Activated CD4-positive, alpha-beta T cell treated with anti-CD3 and anti-CD28 coated beads for 36 hours (primary cell): ENCODE measurements around the gene AAGAB. TPM values are rescaled to one million over a fixed set of nuclear protein-coding genes. Genes with fewer than 3 reads are reported as not detected.
"Not testable (repeated sequence)": the region's sequence is repeated elsewhere in the genome, so short reads cannot be mapped to it uniquely, and the experiment has no call there.

Experiments
- ATAC-seq: fragments of 200-7000 bp; cut with Tn5 transposase; one replicate; pipeline ENCODE4 v1.10.0; 2021; ENCODE audit warnings: mild to moderate bottlenecking, moderate library complexity
- CTCF ChIA-PET: fragments of 350-600 bp; sonication (Branson Sonifier 250); formaldehyde crosslinking; loops from one replicate; lab custom pipeline; 2021; ENCODE audit warnings: antibody characterized with exemption; lab: Charles Lee
- POLR2A ChIA-PET: fragments of 350-600 bp; sonication (Branson Sonifier 250); formaldehyde crosslinking; loops from one replicate; lab custom pipeline; 2021; ENCODE audit warnings: antibody characterized with exemption, inconsistent platforms; lab: Charles Lee
- DNase-seq: peaks from one replicate; pipeline ENCODE4 v3.0.0-alpha.2; 2020
- H3K27ac Mint-ChIP-seq: one replicate; pipeline ENCODE4 v1.8.0; 2021; ENCODE audit warnings: mixed read lengths
- H3K27me3 Mint-ChIP-seq: one replicate; pipeline ENCODE4 v1.8.0; 2021; ENCODE audit warnings: mixed read lengths
- H3K36me3 Mint-ChIP-seq: one replicate; pipeline ENCODE4 v1.8.0; 2021; ENCODE audit warnings: low read depth, mixed read lengths
- H3K4me1 Mint-ChIP-seq: one replicate; pipeline ENCODE4 v1.8.0; 2021; ENCODE audit warnings: mixed read lengths
- H3K4me3 Mint-ChIP-seq: one replicate; pipeline ENCODE4 v1.8.0; 2021; ENCODE audit warnings: mild to moderate bottlenecking, moderate library complexity, mixed read lengths
- H3K9me3 Mint-ChIP-seq: one replicate; pipeline ENCODE4 v1.8.0; 2021; ENCODE audit warnings: low read depth, mixed read lengths
- intact Hi-C, 2 experiments: fragments of 100-400 bp; cut with DNase I in 1 of 2; cut with micrococcal nuclease in 1 of 2; formaldehyde crosslinking; loops; one replicate each; pipeline versions ENCODE4 v1.14.2 to v1.15.1; 2022 to 2024; cut with DNase I, micrococcal nuclease
- total RNA-seq, 2 experiments: library from RNA; stranded (reverse); gene quantifications; one replicate each; pipeline ENCODE4 v1.2.3, GENCODE V29; 2021

Gene AAGAB
- total RNA-seq, result 10 to 100 TPM; 43.9 to 48.6 TPM

GRCh38 chr15:67254238-67255175 lies at the start of gene AAGAB, which contains the start of gene IQCH:
AAGAB (minus strand) TSS chr15:67254661; CDS start chr15:67254631, 30 bp downstream.
IQCH (plus strand) TSS chr15:67254786; CDS start chr15:67254897, 111 bp downstream.
- ChIA-PET CTCF (interaction anchor here (0.5 to 3.2 kb wide), 5 partner anchors 15 to 308 kb away, joined by 3 to 15 read pairs (median 3); no protein-coding TSS in a partner anchor), POLR2A (interaction anchor here (0.5 to 1.1 kb wide), 2 partner anchors 169 to 977 kb away, joined by 4 to 10 read pairs; no protein-coding TSS in a partner anchor)
- Mint-ChIP-seq H3K9me3 (peaks cover 1% of the 10 kb centered on the region), H3K36me3 (peaks cover 11% of the 10 kb centered on the region), H3K4me3 (peak within 1 kb of the TSS; percentile 100), H3K27ac (peak within 1 kb of the TSS; percentile 99), H3K4me1 (peaks cover 37% of the 10 kb centered on the region), H3K27me3 (no peaks in the 10 kb centered on the region)
- intact Hi-C loops, result loop anchor here (1.0 to 10.0 kb wide), 6 partner anchors 13 to 798 kb away; partner anchors contain the start of genes C15orf61 (in 1 of the 2), PIAS1 (in 1 of the 2) and SMAD6 (in 1 of the 2)
- ATAC-seq (peak; percentile 93), DNase-seq (peak; percentile 98)

GRCh38 chr15:67303490-67304363 lies 49.3 kb upstream of the AAGAB start:
- Mint-ChIP-seq H3K4me1 (peaks cover 16% of the 10 kb centered on the region), H3K27me3 (peaks cover 3% of the 10 kb centered on the region), H3K36me3 (no peaks in the 10 kb centered on the region), H3K27ac (no peak overlapping the region), H3K4me3 (no peak overlapping the region), H3K9me3 (no peaks in the 10 kb centered on the region)
- ChIA-PET POLR2A (interaction anchor here (0.6 kb wide), 1 partner anchor 353 kb away, joined by 3 read pairs; no protein-coding TSS in a partner anchor), CTCF (interaction anchor here (0.7 to 3.5 kb wide), 13 partner anchors 8 to 361 kb away, joined by 3 to 45 read pairs (median 4); no protein-coding TSS in a partner anchor)
- peak; percentile 22 for DNase-seq
- intact Hi-C loops, result loop anchor here (1.0 to 10.0 kb wide), 5 partner anchors 63 to 531 kb away; no protein-coding TSS in a partner anchor
- ATAC-seq, result no peak

GRCh38 chr15:67300266-67301025 lies 46.0 kb upstream of the AAGAB start:
- peak; percentile 92 for ATAC-seq
- ChIA-PET CTCF (interaction anchor here (0.6 to 1.7 kb wide), 7 partner anchors 10 to 754 kb away, joined by 3 to 7 read pairs (median 3); partner anchors contain the start of gene PIAS1), POLR2A (interaction anchor here (0.7 kb wide), 1 partner anchor 96 kb away, joined by 4 read pairs; no protein-coding TSS in a partner anchor)
- intact Hi-C loops, result loop anchor here (2.0 to 10.0 kb wide), 4 partner anchors 56 to 534 kb away; no protein-coding TSS in a partner anchor
- no peaks in the 10 kb centered on the region for H3K9me3 Mint-ChIP-seq
- H3K36me3 Mint-ChIP-seq, result no peaks in the 10 kb centered on the region
- DNase-seq, result no peak
- no peaks in the 10 kb centered on the region for H3K4me1 Mint-ChIP-seq
- no peak overlapping the region for H3K4me3 Mint-ChIP-seq
- H3K27me3 Mint-ChIP-seq, result peaks cover 5% of the 10 kb centered on the region
- no peak overlapping the region for H3K27ac Mint-ChIP-seq

GRCh38 chr15:67296684-67297083 lies 42.2 kb upstream of the AAGAB start:
- H3K27me3 Mint-ChIP-seq, result peaks cover 2% of the 10 kb centered on the region
- intact Hi-C loops, result no loop called here
- POLR2A ChIA-PET, result no interaction called here
- H3K36me3 Mint-ChIP-seq, result no peaks in the 10 kb centered on the region
- H3K27ac Mint-ChIP-seq, result no peak overlapping the region
- H3K4me3 Mint-ChIP-seq, result no peak overlapping the region
- CTCF ChIA-PET, result interaction anchor here (0.6 to 2.0 kb wide), 2 partner anchors 277 to 350 kb away, joined by 3 to 5 read pairs; no protein-coding TSS in a partner anchor
- DNase-seq, result no peak
- no peaks in the 10 kb centered on the region for H3K9me3 Mint-ChIP-seq
- ATAC-seq, result no peak
- H3K4me1 Mint-ChIP-seq, result no peaks in the 10 kb centered on the region

- ATAC-seq (no peak), DNase-seq (no peak)
- Mint-ChIP-seq H3K27me3 (peaks cover 2% of the 10 kb centered on the region), H3K36me3 (no peaks in the 10 kb centered on the region), H3K4me1 (no peaks in the 10 kb centered on the region), H3K27ac (no peak overlapping the region), H3K4me3 (no peak overlapping the region), H3K9me3 (no peaks in the 10 kb centered on the region)
- CTCF ChIA-PET, result interaction anchor here (0.6 to 1.6 kb wide), 2 partner anchors 8 to 276 kb away, joined by 3 to 4 read pairs; no protein-coding TSS in a partner anchor
- intact Hi-C loops, result no loop called here
- POLR2A ChIA-PET, result interaction anchor here (0.5 kb wide), 1 partner anchor 85 kb away, joined by 3 read pairs; no protein-coding TSS in a partner anchor
These were observed 41.7 kb upstream of the AAGAB start for GRCh38 chr15:67296188-67296587.

- H3K9me3 Mint-ChIP-seq, result peaks cover 2% of the 10 kb centered on the region
- CTCF ChIA-PET, result interaction anchor here (1.0 kb wide), 1 partner anchor 9 kb away, joined by 3 read pairs; no protein-coding TSS in a partner anchor
- POLR2A ChIA-PET, result no interaction called here
- no peaks in the 10 kb centered on the region for H3K4me1 Mint-ChIP-seq
- ATAC-seq (no peak), DNase-seq (no peak)
- intact Hi-C loops, result no loop called here
- H3K27ac Mint-ChIP-seq, result no peak overlapping the region
- no peak overlapping the region for H3K4me3 Mint-ChIP-seq
- no peaks in the 10 kb centered on the region for H3K36me3 Mint-ChIP-seq
- no peaks in the 10 kb centered on the region for H3K27me3 Mint-ChIP-seq
These were observed 35.9 kb upstream of the AAGAB start for GRCh38 chr15:67290319-67290718.

GRCh38 chr15:67286400-67286799 lies 31.9 kb upstream of the AAGAB start:
- CTCF ChIA-PET, result interaction anchor here (0.7 kb wide), 1 partner anchor 355 kb away, joined by 7 read pairs; no protein-coding TSS in a partner anchor
- intact Hi-C loops, H3K27ac Mint-ChIP-seq, H3K4me1 Mint-ChIP-seq, ATAC-seq, H3K27me3 Mint-ChIP-seq, H3K36me3 Mint-ChIP-seq, POLR2A ChIA-PET, H3K9me3 Mint-ChIP-seq, H3K4me3 Mint-ChIP-seq, DNase-seq: not testable (repeated sequence)

GRCh38 chr15:67285625-67286024 lies 31.2 kb upstream of the AAGAB start:
- intact Hi-C loops, H3K27me3 Mint-ChIP-seq, H3K4me1 Mint-ChIP-seq, H3K4me3 Mint-ChIP-seq, ATAC-seq, H3K36me3 Mint-ChIP-seq, POLR2A ChIA-PET, H3K27ac Mint-ChIP-seq, H3K9me3 Mint-ChIP-seq, DNase-seq: not testable (repeated sequence)
- CTCF ChIA-PET, result interaction anchor here (0.7 kb wide), 1 partner anchor 354 kb away, joined by 7 read pairs; no protein-coding TSS in a partner anchor

GRCh38 chr15:67281714-67282113 lies 27.3 kb upstream of the AAGAB start:
- Mint-ChIP-seq H3K27ac (no peak overlapping the region), H3K9me3 (peaks cover 3% of the 10 kb centered on the region), H3K36me3 (no peaks in the 10 kb centered on the region), H3K4me1 (no peaks in the 10 kb centered on the region), H3K4me3 (no peak overlapping the region), H3K27me3 (no peaks in the 10 kb centered on the region)
- DNase-seq (no peak), ATAC-seq (no peak)
- ChIA-PET CTCF (interaction anchor here (0.6 to 2.4 kb wide), 4 partner anchors 8 to 335 kb away, joined by 4 to 9 read pairs (median 4); no protein-coding TSS in a partner anchor), POLR2A (no interaction called here)
- intact Hi-C loops, result no loop called here

- DNase-seq, result no peak
- H3K36me3 Mint-ChIP-seq, result peaks cover 1% of the 10 kb centered on the region
- no peak overlapping the region for H3K4me3 Mint-ChIP-seq
- H3K4me1 Mint-ChIP-seq, result no peaks in the 10 kb centered on the region
- ATAC-seq, result no peak
- H3K27me3 Mint-ChIP-seq, result no peaks in the 10 kb centered on the region
- intact Hi-C loops, result no loop called here
- CTCF ChIA-PET, result interaction anchor here (0.7 kb wide), 1 partner anchor 51 kb away, joined by 3 read pairs; no protein-coding TSS in a partner anchor
- no peaks in the 10 kb centered on the region for H3K9me3 Mint-ChIP-seq
- POLR2A ChIA-PET, result interaction anchor here (0.7 kb wide), 1 partner anchor 365 kb away, joined by 3 read pairs; no protein-coding TSS in a partner anchor
- no peak overlapping the region for H3K27ac Mint-ChIP-seq
These were observed 25.8 kb upstream of the AAGAB start for GRCh38 chr15:67280217-67280616.
